Mesenchymal stem cell (in vitro differentiated cells and primary cell): Measurements from ENCODE around the gene AGPS.
"Not testable (repeated sequence)": the region's sequence is repeated elsewhere in the genome, so short reads cannot be mapped to it uniquely, and the experiment has no call there.

Experiments
- DNase-seq: peaks from one replicate; pipeline ENCODE4 v3.0.0-alpha.2; 2013
- H2AFZ ChIP-seq: one replicate; pipeline ENCODE4 v1.6.1; 2013; ENCODE audit warnings: low read depth, mild to moderate bottlenecking, control low read depth, inconsistent platforms, low read length, moderate library complexity
- H2AK5ac ChIP-seq: 2 replicates; pipeline ENCODE4 v1.6.1; 2013; ENCODE audit warnings: low read length, moderate library complexity, mild to moderate bottlenecking, inconsistent platforms; ENCODE audit not compliant: severe bottlenecking
- H2BK120ac ChIP-seq: one replicate; pipeline ENCODE4 v1.6.1; 2013; ENCODE audit warnings: low read depth, mild to moderate bottlenecking, inconsistent platforms, low read length, moderate library complexity
- H2BK12ac ChIP-seq, 2 experiments: one replicate each; pipeline ENCODE4 v1.6.1; 2013; ENCODE audit warnings: inconsistent platforms in 2 of 2, low read length in 2 of 2, mild to moderate bottlenecking in 2 of 2, moderate library complexity in 2 of 2, control low read depth in 1 of 2
- H2BK15ac ChIP-seq: one replicate; pipeline ENCODE4 v1.6.1; 2013; ENCODE audit warnings: mild to moderate bottlenecking, low read depth, inconsistent platforms; ENCODE audit not compliant: poor library complexity, severe bottlenecking
- H2BK5ac ChIP-seq: 2 replicates; pipeline ENCODE4 v1.6.1; 2013; ENCODE audit warnings: low read depth, mild to moderate bottlenecking, low read length, control low read depth, inconsistent platforms; ENCODE audit not compliant: poor library complexity, severe bottlenecking
- H3K14ac ChIP-seq, 2 experiments: one replicate each; pipeline ENCODE4 v1.6.1; 2013; ENCODE audit warnings: inconsistent platforms in 2 of 2, low read length in 2 of 2, control low read depth in 1 of 2, mild to moderate bottlenecking in 1 of 2, moderate library complexity in 1 of 2
- H3K18ac ChIP-seq, 2 experiments: one replicate each; pipeline ENCODE4 v1.6.1; 2013; ENCODE audit warnings: inconsistent platforms in 2 of 2, low read length in 2 of 2, control low read depth in 1 of 2, low read depth in 1 of 2, mild to moderate bottlenecking in 1 of 2
- H3K23ac ChIP-seq, 2 experiments: one replicate each; pipeline ENCODE4 v1.6.1; 2013; ENCODE audit warnings: inconsistent platforms in 2 of 2, low read length in 2 of 2, mild to moderate bottlenecking in 2 of 2, moderate library complexity in 2 of 2, control low read depth in 1 of 2
- H3K27ac ChIP-seq: 2 replicates; pipeline ENCODE4 v1.5.1; 2013; ENCODE audit warnings: mild to moderate bottlenecking, moderate library complexity, low read length, control low read depth, inconsistent platforms; ENCODE audit not compliant: poor library complexity, severe bottlenecking
- H3K27me3 ChIP-seq, 2 experiments: 2 replicates each; pipeline versions ENCODE4 v1.6.1 to v1.7.0; 2013; ENCODE audit warnings: low read length in 2 of 2, mild to moderate bottlenecking in 2 of 2, moderate library complexity in 2 of 2, control low read depth in 1 of 2, inconsistent platforms in 1 of 2; ENCODE audit not compliant: control insufficient read depth in 1 of 2, insufficient read depth in 1 of 2
- H3K36me3 ChIP-seq, 2 experiments: 2 replicates each; pipeline versions ENCODE4 v1.6.1 to v1.7.0; 2013; ENCODE audit warnings: low read length in 2 of 2, control low read depth in 1 of 2, inconsistent platforms in 1 of 2, low read depth in 1 of 2, mild to moderate bottlenecking in 1 of 2; ENCODE audit not compliant: insufficient read depth in 2 of 2, control insufficient read depth in 1 of 2
- H3K4ac ChIP-seq, 2 experiments: one replicate each; pipeline ENCODE4 v1.6.1; 2013; ENCODE audit warnings: inconsistent platforms in 2 of 2, low read length in 2 of 2, mild to moderate bottlenecking in 2 of 2, moderate library complexity in 2 of 2, control low read depth in 1 of 2, low read depth in 1 of 2
- H3K4me1 ChIP-seq: 2 replicates; pipeline ENCODE4 v1.6.1; 2013; ENCODE audit warnings: low read depth, low read length, control low read depth; ENCODE audit not compliant: control insufficient read depth, insufficient read depth
- H3K4me2 ChIP-seq: 2 replicates; pipeline ENCODE4 v1.6.1; 2013; ENCODE audit warnings: low read length, mild to moderate bottlenecking, inconsistent platforms; ENCODE audit not compliant: poor library complexity, severe bottlenecking
- H3K4me3 ChIP-seq, 2 experiments: 2 replicates each; pipeline versions ENCODE4 v1.5.1 to v1.7.0; 2013; ENCODE audit warnings: low read length in 2 of 2, mild to moderate bottlenecking in 2 of 2, control low read depth in 1 of 2, low read depth in 1 of 2; ENCODE audit not compliant: insufficient read depth in 1 of 2
- H3K79me1 ChIP-seq: replicated peaks from 2 replicates; pipeline ENCODE4 v1.6.1; 2013; ENCODE audit warnings: mild to moderate bottlenecking, control low read depth, low read length, inconsistent platforms; ENCODE audit not compliant: poor library complexity, severe bottlenecking
- H3K9ac ChIP-seq: 2 replicates; pipeline ENCODE4 v1.7.0; 2013; ENCODE audit warnings: mild to moderate bottlenecking, low read length, moderate library complexity
- H3K9me3 ChIP-seq: 2 replicates; pipeline ENCODE4 v1.7.0; 2013; ENCODE audit warnings: mild to moderate bottlenecking, low read length; ENCODE audit not compliant: control insufficient read depth
- H4K8ac ChIP-seq: one replicate; pipeline ENCODE4 v1.6.1; 2013; ENCODE audit warnings: inconsistent platforms, mild to moderate bottlenecking, low read length, moderate library complexity
- H4K91ac ChIP-seq: one replicate; pipeline ENCODE4 v1.6.1; 2013; ENCODE audit warnings: mild to moderate bottlenecking, low read length, inconsistent platforms
- WGBS: methylation state at CpG from one replicate; pipeline ENCODE4 v1.1.7; 2013; ENCODE audit warnings: mixed read lengths; 5-methylcytosine and 5-hydroxymethylcytosine counted together

AGPS gene

DNA sequence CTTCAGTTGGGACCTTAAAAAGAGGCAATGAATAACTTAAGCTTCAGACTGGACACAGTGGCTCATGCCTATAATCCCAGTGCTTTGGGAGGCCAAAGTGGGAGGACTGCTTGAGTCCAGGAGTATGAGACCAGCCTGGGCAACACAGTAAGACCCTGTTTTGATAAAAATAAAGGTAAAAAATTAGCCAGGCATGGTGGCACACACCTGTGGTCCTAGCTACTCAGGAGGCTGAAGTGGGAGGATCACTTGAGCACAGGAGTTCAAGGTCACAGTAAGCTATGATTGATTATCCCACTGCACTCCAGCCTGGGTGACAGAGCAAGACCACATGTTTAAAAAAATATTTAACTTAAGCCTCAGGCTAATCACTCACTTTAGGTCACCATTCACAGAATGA, 26.8 kb upstream of the AGPS start:
- H3K4me1 ChIP-seq, H4K91ac ChIP-seq, H3K18ac ChIP-seq, H3K4me2 ChIP-seq, H2BK12ac ChIP-seq, H2BK120ac ChIP-seq, H3K9ac ChIP-seq, H3K4ac ChIP-seq, H3K14ac ChIP-seq, DNase-seq, H3K27me3 ChIP-seq, H4K8ac ChIP-seq, H3K9me3 ChIP-seq, H2BK15ac ChIP-seq, H2BK5ac ChIP-seq, H3K79me1 ChIP-seq, H2AFZ ChIP-seq, H3K4me3 ChIP-seq, H3K36me3 ChIP-seq, H2AK5ac ChIP-seq, H3K27ac ChIP-seq, H3K23ac ChIP-seq: not testable (repeated sequence)

DNA sequence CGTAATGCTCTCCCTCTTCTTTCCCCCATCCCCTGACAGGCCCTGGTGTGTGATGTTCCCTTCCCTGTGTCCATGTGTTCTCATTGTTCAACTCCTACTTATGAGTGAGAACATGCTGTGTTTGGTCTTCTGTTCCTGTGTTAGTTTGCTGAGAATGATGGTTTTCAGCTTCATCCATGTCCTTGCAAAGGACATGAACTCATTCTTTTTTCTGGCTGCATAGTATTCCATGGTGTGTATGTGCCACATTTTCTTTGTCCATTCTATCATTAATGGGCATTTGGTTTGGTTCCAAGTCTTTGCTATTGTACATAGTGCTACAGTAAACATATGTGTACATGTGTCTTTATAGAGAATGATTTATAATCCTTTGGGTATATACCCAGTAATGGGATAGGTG, 24.6 kb upstream of the AGPS start:
- not testable (repeated sequence) for H3K18ac ChIP-seq, H2BK15ac ChIP-seq, H3K9me3 ChIP-seq, H3K79me1 ChIP-seq, H3K4ac ChIP-seq, H3K4me3 ChIP-seq, H2BK5ac ChIP-seq, H2BK12ac ChIP-seq, H4K8ac ChIP-seq, H3K27ac ChIP-seq, H4K91ac ChIP-seq, H3K4me2 ChIP-seq, DNase-seq, H3K14ac ChIP-seq, H2BK120ac ChIP-seq, H3K36me3 ChIP-seq, H3K27me3 ChIP-seq, H2AFZ ChIP-seq, H3K9ac ChIP-seq, H2AK5ac ChIP-seq, H3K23ac ChIP-seq, H3K4me1 ChIP-seq
- no CpG with 5 or more reads among the region's 1 CpG for WGBS

DNA sequence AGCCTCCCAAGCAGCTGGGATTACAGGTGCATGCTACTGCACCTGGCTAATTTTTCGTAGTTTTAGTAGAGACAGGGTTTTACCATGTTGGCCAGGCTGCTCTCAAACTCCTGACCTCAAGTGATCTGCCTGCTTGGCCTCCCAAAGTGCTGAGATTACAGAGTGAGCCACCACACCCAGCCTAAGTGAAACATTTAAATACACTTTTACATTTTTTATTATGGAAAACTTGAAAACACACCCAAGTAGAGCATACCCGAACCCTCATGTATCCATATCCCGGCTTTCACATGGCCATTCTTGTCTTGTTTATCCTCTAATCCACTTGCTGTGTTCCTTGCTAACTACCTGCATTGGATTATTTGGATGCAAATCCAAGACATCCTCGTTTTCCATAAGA, 13.2 kb upstream of the AGPS start:
- H3K4ac ChIP-seq, result no peak overlapping the region
- H2AFZ ChIP-seq, result no peak overlapping the region
- no peak overlapping the region for H3K4me3 ChIP-seq
- no peak overlapping the region for H3K18ac ChIP-seq
- no peak overlapping the region for H3K4me2 ChIP-seq
- H3K9ac ChIP-seq, result no peak overlapping the region
- WGBS, result 83% methylated on average over 4 of the region's 4 CpGs
- no peak overlapping the region for H4K8ac ChIP-seq
- H2BK120ac ChIP-seq, result no peak overlapping the region
- no peaks in the 10 kb centered on the region for H3K4me1 ChIP-seq
- H2BK5ac ChIP-seq, result no peak overlapping the region
- H3K27ac ChIP-seq, result no peak overlapping the region
- no peak for DNase-seq
- peaks cover 0 to 7% of the 10 kb centered on the region in 2 experiments for H3K36me3 ChIP-seq
- peaks cover 8% of the 10 kb centered on the region for H3K79me1 ChIP-seq
- no peak overlapping the region for H3K23ac ChIP-seq
- H2BK12ac ChIP-seq, result no peak overlapping the region
- no peak overlapping the region for H2AK5ac ChIP-seq
- no peak overlapping the region for H3K14ac ChIP-seq
- H4K91ac ChIP-seq, result no peak overlapping the region
- H2BK15ac ChIP-seq, result no peak overlapping the region
- H3K27me3 ChIP-seq, result no peaks in the 10 kb centered on the region
- H3K9me3 ChIP-seq, result no peaks in the 10 kb centered on the region

DNA sequence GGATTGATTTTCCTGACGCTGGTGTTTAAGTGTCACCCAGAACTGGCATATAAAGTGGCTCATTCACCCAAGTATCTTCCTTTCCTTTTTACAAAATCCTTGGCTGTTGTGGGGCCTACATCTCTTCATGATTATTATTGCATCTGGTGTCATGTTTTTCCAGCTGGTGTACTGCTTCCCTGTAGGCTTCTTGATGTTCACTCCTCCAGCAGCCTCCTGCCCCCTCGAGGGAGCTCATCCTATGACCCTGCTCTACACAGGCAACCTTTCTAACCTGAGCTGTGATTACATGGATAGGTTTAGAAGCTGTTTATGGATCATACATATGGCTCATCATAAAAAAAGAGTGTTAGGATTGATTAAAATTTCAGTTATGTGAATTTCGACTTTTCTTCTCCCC, 12.4 kb upstream of the AGPS start:
- Histone ChIP-seq H3K4me2 (no peak overlapping the region), H3K4me3 (no peak overlapping the region), H3K9me3 (no peaks in the 10 kb centered on the region), H2AK5ac (no peak overlapping the region), H3K36me3 (peaks cover 0 to 7% of the 10 kb centered on the region in 2 experiments), H2BK5ac (no peak overlapping the region), H3K9ac (no peak overlapping the region), H4K91ac (no peak overlapping the region), H3K4me1 (no peaks in the 10 kb centered on the region), H3K23ac (no peak overlapping the region), H2AFZ (no peak overlapping the region), H3K79me1 (peaks cover 8% of the 10 kb centered on the region), H3K27me3 (no peaks in the 10 kb centered on the region), H3K14ac (no peak overlapping the region), H2BK15ac (no peak overlapping the region), H3K4ac (no peak overlapping the region), H3K27ac (no peak overlapping the region), H3K18ac (no peak overlapping the region), H2BK120ac (no peak overlapping the region), H4K8ac (no peak overlapping the region), H2BK12ac (no peak overlapping the region)
- WGBS, result 100% methylated on average over 1 of the region's 3 CpGs
- no peak for DNase-seq
